ENCODE data around the gene TENM3. TPM values are rescaled to one million over a fixed set of nuclear protein-coding genes. Genes with fewer than 3 reads are reported as not detected.

TENM3 gene
- polyA plus RNA-seq, 1 of the 3 experiments (the other 2 are of a cell fraction): 10.4 TPM

DNA sequence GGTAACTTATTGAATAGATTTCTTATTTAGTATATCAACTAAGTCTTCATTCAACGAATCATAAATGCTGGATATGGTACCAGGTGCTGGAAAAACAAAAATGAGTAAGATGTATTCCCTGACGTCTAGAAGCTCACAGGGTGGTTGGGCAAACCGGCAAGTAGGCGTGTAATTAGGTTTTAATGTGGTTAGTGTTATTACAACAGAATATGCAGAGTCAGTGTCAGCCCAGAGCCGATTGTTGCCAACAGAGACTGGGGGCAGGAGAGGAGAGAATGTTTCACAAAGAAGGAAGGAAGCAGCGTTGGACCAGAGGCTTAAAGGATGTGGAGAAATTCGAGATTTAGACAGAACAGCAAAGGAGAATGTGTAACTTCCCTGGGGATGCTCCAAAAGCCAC lies 111.7 kb downstream of the TENM3 start:
- TF ChIP-seq MXI1 (IDR thresholded peaks at IDR 0.05; ENCODE audit: low read depth, low read length) (no peak), FOSL2 (IDR thresholded peaks at IDR 0.05; ENCODE audit: borderline replicate concordance, low read depth) (no peak), CHD2 (IDR thresholded peaks at IDR 0.05; ENCODE audit: low read length, partially characterized antibody) (no peak)
- TF ChIP-seq, protein P1, sequence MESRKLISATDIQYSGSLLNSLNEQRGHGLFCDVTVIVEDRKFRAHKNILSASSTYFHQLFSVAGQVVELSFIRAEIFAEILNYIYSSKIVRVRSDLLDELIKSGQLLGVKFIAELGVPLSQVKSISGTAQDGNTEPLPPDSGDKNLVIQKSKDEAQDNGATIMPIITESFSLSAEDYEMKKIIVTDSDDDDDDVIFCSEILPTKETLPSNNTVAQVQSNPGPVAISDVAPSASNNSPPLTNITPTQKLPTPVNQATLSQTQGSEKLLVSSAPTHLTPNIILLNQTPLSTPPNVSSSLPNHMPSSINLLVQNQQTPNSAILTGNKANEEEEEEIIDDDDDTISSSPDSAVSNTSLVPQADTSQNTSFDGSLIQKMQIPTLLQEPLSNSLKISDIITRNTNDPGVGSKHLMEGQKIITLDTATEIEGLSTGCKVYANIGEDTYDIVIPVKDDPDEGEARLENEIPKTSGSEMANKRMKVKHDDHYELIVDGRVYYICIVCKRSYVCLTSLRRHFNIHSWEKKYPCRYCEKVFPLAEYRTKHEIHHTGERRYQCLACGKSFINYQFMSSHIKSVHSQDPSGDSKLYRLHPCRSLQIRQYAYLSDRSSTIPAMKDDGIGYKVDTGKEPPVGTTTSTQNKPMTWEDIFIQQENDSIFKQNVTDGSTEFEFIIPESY (IDR thresholded peaks at IDR 0.05; ENCODE audit: borderline replicate concordance, low read depth): no peak
- Histone ChIP-seq H3K79me2 (ENCODE audit: insufficient read depth) (no peaks in the 10 kb centered on the region), H2AFZ (ENCODE audit: low read depth) (no peak overlapping the region), H3K4me3 (ENCODE audit: low read depth in 2 of 2, low read length in 1 of 2) (no peak overlapping the region), H3K27ac (ENCODE audit: low read depth in 2 of 2, low read length in 1 of 2) (no peak overlapping the region), H4K20me1 (ENCODE audit: insufficient read depth) (no peaks in the 10 kb centered on the region), H3K36me3 (replicated peaks in 1 of 2; ENCODE audit: control insufficient read depth in 1 of 2, insufficient read depth in 2 of 2, low read length in 1 of 2) (peaks cover 0 to 2% of the 10 kb centered on the region in 2 experiments), H3K9me2 (no peaks in the 10 kb centered on the region), H3K4me2 (no peak overlapping the region), H3K9ac (no peak overlapping the region), H3K9me3 (no peaks in the 10 kb centered on the region), H3F3A (replicated peaks; ENCODE audit: insufficient read depth) (no peaks in the 10 kb centered on the region), H3K27me3 (ENCODE audit: insufficient read depth) (no peaks in the 10 kb centered on the region), H3K4me1 (ENCODE audit: control insufficient read depth in 1 of 2, insufficient read depth in 2 of 2, low read depth in 1 of 2, low read length in 1 of 2) (no peaks in the 10 kb centered on the region)
- WGBS (ENCODE audit: low lambda C conversion rate): 64% methylated on average over 7 of the region's 7 CpGs
- POLR2A ChIA-PET: no interaction called here
- DNase-seq: no peak
- CTCF ChIA-PET: no interaction called here

DNA sequence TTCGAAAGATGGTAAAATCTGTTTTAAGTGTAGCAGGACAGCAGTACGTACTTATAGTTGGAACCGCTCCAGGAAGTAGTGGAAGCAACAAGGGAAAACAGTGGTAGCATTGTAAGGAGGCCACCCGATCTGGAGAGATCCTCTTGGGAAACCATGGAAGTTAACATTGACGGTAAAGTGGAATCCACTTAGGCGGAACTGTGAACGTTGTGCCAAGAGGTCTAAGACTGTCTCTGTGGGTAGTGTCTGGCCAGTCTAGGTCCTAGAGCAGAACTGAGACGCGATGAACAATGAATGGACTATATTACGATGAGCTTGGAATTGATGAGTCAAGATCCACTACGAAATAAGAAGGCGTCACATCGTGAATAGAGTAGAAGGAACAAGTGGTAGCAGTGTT lies 124.0 kb downstream of the TENM3 start:
- TF ChIP-seq TAF1 (IDR thresholded peaks at IDR 0.05; ENCODE audit: borderline replicate concordance, low read depth, low read length) (no peak), GABPA (IDR thresholded peaks at IDR 0.05; ENCODE audit: low read depth) (no peak), RXRA (IDR thresholded peaks at IDR 0.05; ENCODE audit: borderline replicate concordance, low read depth) (no peak), RCOR1 (IDR thresholded peaks at IDR 0.05; ENCODE audit: low read length) (no peak), RAD21 (IDR thresholded peaks at IDR 0.05; ENCODE audit: low read length) (no peak)
- TF ChIP-seq, protein P2, sequence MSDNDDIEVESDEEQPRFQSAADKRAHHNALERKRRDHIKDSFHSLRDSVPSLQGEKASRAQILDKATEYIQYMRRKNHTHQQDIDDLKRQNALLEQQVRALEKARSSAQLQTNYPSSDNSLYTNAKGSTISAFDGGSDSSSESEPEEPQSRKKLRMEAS (IDR thresholded peaks at IDR 0.05; ENCODE audit: low read depth): no peak
- TF ChIP-seq, protein P1 (IDR thresholded peaks at IDR 0.05; ENCODE audit: borderline replicate concordance, low read depth): no peak
- ChIA-PET CTCF (interaction anchor here (1.0 kb wide), 1 partner anchor 76 kb away, joined by 3 read pairs; no protein-coding TSS in a partner anchor), POLR2A (no interaction called here)
- Histone ChIP-seq H3K36me3 (replicated peaks in 1 of 2; ENCODE audit: control insufficient read depth in 1 of 2, insufficient read depth in 2 of 2, low read length in 1 of 2) (no peaks in the 10 kb centered on the region), H3K4me1 (ENCODE audit: control insufficient read depth in 1 of 2, insufficient read depth in 2 of 2, low read depth in 1 of 2, low read length in 1 of 2) (peaks cover 0 to 8% of the 10 kb centered on the region in 2 experiments; a peak in 1 of 4 replicates), H3K9ac (no peak overlapping the region), H3K79me2 (ENCODE audit: insufficient read depth) (no peaks in the 10 kb centered on the region), H3K4me2 (no peak overlapping the region), H2AFZ (ENCODE audit: low read depth) (no peak overlapping the region), H3K9me3 (no peaks in the 10 kb centered on the region), H4K20me1 (ENCODE audit: insufficient read depth) (no peaks in the 10 kb centered on the region), H3F3A (replicated peaks; ENCODE audit: insufficient read depth) (no peaks in the 10 kb centered on the region), H3K27ac (ENCODE audit: low read depth in 2 of 2, low read length in 1 of 2) (no peak overlapping the region), H3K27me3 (ENCODE audit: insufficient read depth) (no peaks in the 10 kb centered on the region), H3K9me2 (no peaks in the 10 kb centered on the region), H3K4me3 (ENCODE audit: low read depth in 2 of 2, low read length in 1 of 2) (no peak overlapping the region)
- 90% methylated on average over 13 of the region's 13 CpGs for WGBS (ENCODE audit: low lambda C conversion rate)
- no peak for DNase-seq
